Tibial nerve (tissue), 4 donors: ENCODE data around the gene RASSF7. TPM values are rescaled to one million over a fixed set of nuclear protein-coding genes. Genes with fewer than 3 reads are reported as not detected.

ENCODE experiments used
- DNase-seq, 2 donors: peaks; one replicate each; pipeline ENCODE4 v3.0.0-alpha.2; 2019; ENCODE audit warnings: low spot score in 2 of 2
- H3K27ac ChIP-seq, 4 donors: fragments of 200-600 bp; sonication (generic) in 3 of 4; one replicate each; pipeline ENCODE4 v1.5.1; 2017 to 2019; ENCODE audit warnings: mild to moderate bottlenecking in 1 of 4
- H3K27me3 ChIP-seq, 2 donors: fragments of 200-600 bp; sonication (generic) in 1 of 2; one replicate each; pipeline versions ENCODE4 v1.5.1 to v1.6.0; 2017 to 2019
- H3K36me3 ChIP-seq, 3 donors: fragments of 200-600 bp; sonication (generic); one replicate each; pipeline ENCODE4 v1.5.1; 2018 to 2019
- H3K4me1 ChIP-seq, 4 donors: fragments of 200-600 bp; sonication (generic) in 3 of 4; one replicate each; pipeline ENCODE4 v1.5.1; 2017 to 2019
- H3K4me3 ChIP-seq, 4 donors: fragments of 200-600 bp; sonication (generic) in 3 of 4; one replicate each; pipeline ENCODE4 v1.5.1; 2017 to 2019; ENCODE audit warnings: mild to moderate bottlenecking in 1 of 4, moderate library complexity in 1 of 4
- H3K9me3 ChIP-seq, 4 donors: fragments of 200-600 bp; sonication (generic) in 3 of 4; one replicate each; pipeline ENCODE4 v1.5.1; 2017 to 2019
- CTCF ChIP-seq, 5 experiments: fragments of 200-600 bp in 3 of 5; fragments of 450-650 bp in 2 of 5; sonication (generic) in 3 of 5; IDR thresholded peaks; one replicate each; pipeline ENCODE4 v1.5.1; 2016 to 2019; ENCODE audit warnings: antibody characterized with exemption in 5 of 5, mild to moderate bottlenecking in 3 of 5, moderate library complexity in 2 of 5
- EP300 ChIP-seq, 2 donors: sonication (generic); formaldehyde crosslinking; IDR thresholded peaks; one replicate each; pipeline ENCODE4 v1.6.1; 2017; ENCODE audit warnings: antibody characterized with exemption in 2 of 2, mild to moderate bottlenecking in 1 of 2
- POLR2A ChIP-seq, 2 donors: fragments of 450-650 bp; IDR thresholded peaks; one replicate each; pipeline ENCODE4 v1.6.1; 2017; ENCODE audit warnings: antibody characterized with exemption in 2 of 2, mild to moderate bottlenecking in 2 of 2, moderate library complexity in 2 of 2
- WGBS, 2 donors: methylation state at CpG; one replicate each; pipeline ENCODE4 v1.1.5; 2018; 5-methylcytosine and 5-hydroxymethylcytosine counted together
- total RNA-seq, 4 donors: library from RNA; depleted of rRNA; stranded (reverse); fragments of >200 nt; gene quantifications; one replicate each; pipeline ENCODE4 v1.1.0, GENCODE V29; 2016

The RASSF7 gene
- total RNA-seq, 4 donors from 2014 or later = 21.0 to 25.6 (median 23.1) TPM

- Histone ChIP-seq H3K27me3 (peaks cover 0 to 57% of the 10 kb centered on the region in 2 donors), H3K4me3 (no peak overlapping the region), H3K36me3 (peaks cover 0 to 5% (median 0%) of the 10 kb centered on the region in 3 donors), H3K27ac (no peak overlapping the region), H3K4me1 (peaks cover 0 to 23% (median 12%) of the 10 kb centered on the region in 4 donors), H3K9me3 (no peaks in the 10 kb centered on the region)
- DNase-seq = no peak
- no peak for TF ChIP-seq POLR2A (IDR thresholded peaks at IDR 0.05)
- no peak for TF ChIP-seq CTCF (IDR thresholded peaks at IDR 0.05)
- no peak for TF ChIP-seq EP300 (IDR thresholded peaks at IDR 0.05)
- 62 to 78% methylated on average over 6 to 11 of the region's 12 CpGs for WGBS, 2 donors
These were observed 9.2 kb upstream of the RASSF7 start for GRCh38 chr11:551596-551995.

- Histone ChIP-seq H3K9me3 (no peaks in the 10 kb centered on the region), H3K4me3 (no peak overlapping the region), H3K4me1 (peaks cover 0 to 23% (median 12%) of the 10 kb centered on the region in 4 donors), H3K36me3 (peaks cover 0 to 5% (median 0%) of the 10 kb centered on the region in 3 donors), H3K27ac (no peak overlapping the region), H3K27me3 (peaks cover 0 to 74% of the 10 kb centered on the region in 2 donors)
- DNase-seq = no peak
- 74 to 77% methylated on average over 27 of the region's 27 CpGs for WGBS, 2 donors
- no peak for TF ChIP-seq POLR2A (IDR thresholded peaks at IDR 0.05)
- no peak for TF ChIP-seq EP300 (IDR thresholded peaks at IDR 0.05)
- TF ChIP-seq CTCF (IDR thresholded peaks at IDR 0.05) = no peak
These were observed 7.4 kb upstream of the RASSF7 start for GRCh38 chr11:553083-553987.

GRCh38 chr11:553988-554340 lies 6.8 kb upstream of the RASSF7 start:
- peaks cover 0 to 80% of the 10 kb centered on the region in 2 donors for H3K27me3 ChIP-seq
- WGBS, 2 donors = 62 to 66% methylated on average over 7 to 10 of the region's 11 CpGs
- H3K9me3 ChIP-seq = no peaks in the 10 kb centered on the region
- peaks cover 0 to 23% (median 12%) of the 10 kb centered on the region in 4 donors for H3K4me1 ChIP-seq
- peaks cover 0 to 5% (median 0%) of the 10 kb centered on the region in 3 donors for H3K36me3 ChIP-seq
- no peak for DNase-seq
- TF ChIP-seq POLR2A (IDR thresholded peaks at IDR 0.05) (no peak), EP300 (IDR thresholded peaks at IDR 0.05) (no peak), CTCF (IDR thresholded peaks at IDR 0.05) (no peak)
- no peak overlapping the region for H3K27ac ChIP-seq
- no peak overlapping the region for H3K4me3 ChIP-seq

GRCh38 chr11:554428-555226 lies 6.1 kb upstream of the RASSF7 start:
- WGBS, 2 donors = 3 to 15% methylated on average over 16 to 37 of the region's 60 CpGs
- no peak for DNase-seq
- H3K4me3 ChIP-seq = peak overlapping the region in 2 of 4 donors; percentile 32 to 36
- no peak overlapping the region for H3K27ac ChIP-seq
- H3K9me3 ChIP-seq = no peaks in the 10 kb centered on the region
- peak; percentile 37 to 69 (median 56) for TF ChIP-seq CTCF (IDR thresholded peaks at IDR 0.05)
- TF ChIP-seq POLR2A (IDR thresholded peaks at IDR 0.05) = no peak
- H3K4me1 ChIP-seq = peaks cover 0 to 23% (median 12%) of the 10 kb centered on the region in 4 donors
- H3K36me3 ChIP-seq = peaks cover 0 to 5% (median 0%) of the 10 kb centered on the region in 3 donors
- peaks cover 0 to 85% of the 10 kb centered on the region in 2 donors for H3K27me3 ChIP-seq
